Inflammatory macrophage (primary cell): ENCODE data around the gene NFIL3.
"Not testable (repeated sequence)": the region's sequence is repeated elsewhere in the genome, so short reads cannot be mapped to it uniquely, and the experiment has no call there.

Experiments used
- DNase-seq, 2 donors: peaks; one replicate each; pipeline ENCODE4 v3.0.0-alpha.2; 2020 to 2022
- total RNA-seq, 18 experiments: gene quantifications; one replicate each; lab custom pipeline; 2026; ENCODE audit warnings: mixed read lengths in 6 of 18, inconsistent platforms in 2 of 18; lab: John Stamatoyannopoulos, UW

The NFIL3 gene, protein sequence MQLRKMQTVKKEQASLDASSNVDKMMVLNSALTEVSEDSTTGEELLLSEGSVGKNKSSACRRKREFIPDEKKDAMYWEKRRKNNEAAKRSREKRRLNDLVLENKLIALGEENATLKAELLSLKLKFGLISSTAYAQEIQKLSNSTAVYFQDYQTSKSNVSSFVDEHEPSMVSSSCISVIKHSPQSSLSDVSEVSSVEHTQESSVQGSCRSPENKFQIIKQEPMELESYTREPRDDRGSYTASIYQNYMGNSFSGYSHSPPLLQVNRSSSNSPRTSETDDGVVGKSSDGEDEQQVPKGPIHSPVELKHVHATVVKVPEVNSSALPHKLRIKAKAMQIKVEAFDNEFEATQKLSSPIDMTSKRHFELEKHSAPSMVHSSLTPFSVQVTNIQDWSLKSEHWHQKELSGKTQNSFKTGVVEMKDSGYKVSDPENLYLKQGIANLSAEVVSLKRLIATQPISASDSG
- total RNA-seq, result 6.0 to 94.2 (median 16.0) reads per million in 18 experiments

DNA sequence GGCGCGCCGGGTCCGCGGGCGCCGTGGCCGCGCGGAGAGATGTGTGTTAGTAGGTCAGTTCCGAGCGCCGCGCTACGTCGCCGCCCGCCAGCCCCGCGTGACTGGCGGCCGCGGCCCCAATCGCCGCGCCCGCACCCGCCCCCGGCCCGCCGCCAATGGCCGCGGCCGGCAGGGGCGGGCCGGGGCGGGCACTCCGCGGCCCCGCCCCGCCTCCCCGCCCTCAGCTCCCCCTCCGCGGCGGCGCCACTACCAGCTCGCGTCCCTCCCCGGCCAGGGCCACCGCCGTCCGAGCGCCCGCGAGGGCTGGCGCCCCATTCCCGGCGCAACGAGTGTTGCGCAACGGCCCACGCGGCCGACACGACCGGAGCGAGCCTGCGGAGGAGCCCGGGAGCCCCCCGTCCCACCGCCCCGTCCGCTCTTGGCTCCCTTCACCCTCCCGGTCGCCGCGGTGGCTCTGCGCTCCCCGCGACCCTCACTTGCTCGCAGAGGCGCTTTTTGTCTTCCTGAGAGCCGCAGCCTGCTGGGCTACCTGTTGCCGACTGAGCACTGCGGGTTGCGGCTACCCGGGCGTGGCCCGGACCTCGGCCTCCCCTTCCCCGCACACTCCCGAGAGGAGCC, at the start of gene NFIL3:
Gene NFIL3 (minus strand): TSS at position 48 of the 618 bp plus-strand sequence. CDS start 13,098 bp downstream, outside the sequence.
- peak; percentile 80 to 93 for DNase-seq

DNA sequence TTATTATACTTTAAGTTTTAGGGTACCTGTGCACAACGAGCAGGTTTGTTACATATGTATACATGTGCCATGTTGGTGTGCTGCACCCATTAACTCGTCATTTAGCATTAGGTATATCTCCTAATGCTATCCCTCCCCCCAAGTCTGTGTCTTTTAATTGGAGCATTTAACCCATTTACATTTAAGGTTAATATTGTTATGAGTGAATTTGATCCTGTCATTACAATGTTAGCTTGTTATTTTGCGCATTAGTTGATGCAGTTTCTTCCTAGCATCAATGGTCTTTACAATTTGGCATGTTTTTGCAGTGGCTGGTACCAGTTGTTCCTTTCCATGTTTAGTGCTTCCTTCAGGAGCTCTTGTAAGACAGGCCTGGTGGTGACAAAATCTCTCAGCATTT, 47.9 kb upstream of the NFIL3 start:
- DNase-seq, result not testable (repeated sequence)

DNA sequence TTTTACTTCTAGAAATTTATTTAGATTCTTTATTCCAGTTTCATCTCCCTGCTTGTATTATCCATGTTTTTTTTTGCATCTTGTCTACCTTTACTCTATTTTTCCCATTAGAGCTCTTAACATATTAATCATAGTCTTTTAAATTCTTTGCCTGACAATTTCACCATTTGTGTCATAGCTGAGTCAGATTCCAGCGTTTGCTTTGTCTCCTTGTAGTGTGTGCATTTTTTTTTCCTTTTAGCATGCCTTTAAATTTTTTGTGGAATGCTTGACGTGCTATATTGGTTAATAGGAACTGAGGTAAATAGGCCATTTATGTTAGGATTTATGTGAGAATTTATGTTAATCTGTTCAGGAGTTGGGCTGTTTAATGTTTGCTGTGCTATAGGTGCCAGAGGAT, 41.8 kb upstream of the NFIL3 start:
- DNase-seq, result no peak

- DNase-seq, result no peak
Measured at GRCh38 chr9:91458906-91459305, 35.3 kb upstream of the NFIL3 start.

DNA sequence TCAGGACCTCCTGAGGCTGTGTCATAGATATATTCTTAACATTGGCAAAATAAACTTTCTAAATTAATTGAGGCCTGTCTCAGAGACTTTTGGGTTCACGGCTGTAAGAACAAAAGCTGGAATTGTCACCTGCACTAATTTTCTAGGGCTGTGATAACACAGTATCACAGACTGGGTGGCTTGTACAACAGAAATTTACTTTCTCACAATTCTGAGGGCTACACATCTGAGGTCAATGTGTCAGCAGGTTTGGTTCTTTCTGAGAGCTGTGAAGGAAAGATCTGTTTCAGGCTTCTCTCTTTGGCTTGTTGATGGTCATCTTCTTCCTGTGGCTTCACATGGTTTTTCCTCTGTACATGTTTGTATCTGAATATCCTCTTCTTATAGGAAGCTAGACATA, 29.2 kb upstream of the NFIL3 start:
- no peak for DNase-seq

- no peak for DNase-seq
Measured at GRCh38 chr9:91451431-91452270, 28.0 kb upstream of the NFIL3 start.

- no peak for DNase-seq
Measured at GRCh38 chr9:91445135-91445534, 21.5 kb upstream of the NFIL3 start.

GRCh38 chr9:91443994-91444392, 20.4 kb upstream of the NFIL3 start:
- DNase-seq, result no peak

- DNase-seq, result no peak
Measured at GRCh38 chr9:91443321-91443993, 19.8 kb upstream of the NFIL3 start.

DNA sequence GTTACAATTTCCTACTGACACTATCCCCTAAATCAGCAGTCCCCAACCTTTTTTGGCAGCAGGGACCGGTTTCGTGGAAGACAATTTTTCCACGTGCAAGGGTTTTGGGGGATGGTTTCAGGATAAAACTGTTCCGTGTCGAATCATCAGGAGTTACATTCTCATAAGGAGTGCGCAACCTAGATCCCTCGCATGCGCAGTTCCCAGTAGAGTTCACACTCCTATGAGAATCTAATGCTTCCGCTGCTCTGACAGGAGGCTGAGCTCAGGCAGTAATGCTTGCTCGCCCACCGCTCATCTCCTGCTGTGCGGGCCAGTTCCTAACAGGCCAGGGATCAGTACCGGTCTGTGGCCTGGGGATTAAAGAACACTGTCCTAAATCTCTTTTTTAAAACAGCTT, 13.2 kb upstream of the NFIL3 start:
- DNase-seq, result no peak

- DNase-seq, result peak; percentile 58 to 59
Measured at GRCh38 chr9:91433180-91433579, 9.5 kb upstream of the NFIL3 start.

- no peak for DNase-seq
Measured at GRCh38 chr9:91431485-91431884, 7.9 kb upstream of the NFIL3 start.

- no peak for DNase-seq
Measured at GRCh38 chr9:91429501-91429900, 5.9 kb upstream of the NFIL3 start.

- DNase-seq, result peak; percentile 92
Measured at GRCh38 chr9:91428927-91429351, 5.3 kb upstream of the NFIL3 start.

- DNase-seq, result peak; percentile 77 to 86
Measured at GRCh38 chr9:91428436-91428835, 4.8 kb upstream of the NFIL3 start.

DNA sequence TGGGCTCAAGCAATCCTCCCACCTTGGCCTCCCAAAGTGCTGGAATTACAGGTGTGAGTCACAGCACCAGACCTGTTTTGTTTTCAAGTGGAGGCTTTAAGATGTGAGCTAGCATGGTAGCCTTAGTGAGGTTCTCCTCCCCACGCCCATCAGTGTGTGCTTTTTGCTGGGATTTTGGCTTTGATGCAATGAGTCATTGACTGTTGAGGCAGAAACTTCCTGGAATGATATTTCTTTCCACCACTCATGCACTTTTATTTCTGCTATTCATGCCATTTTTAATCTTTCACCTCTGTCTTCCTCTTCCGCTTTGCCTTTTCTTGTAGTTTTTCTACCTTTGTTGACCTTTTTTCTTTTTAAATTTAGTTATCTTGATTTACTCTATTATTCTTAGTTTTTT, 4.2 kb upstream of the NFIL3 start:
- DNase-seq, result peak; percentile 42 to 50

DNA sequence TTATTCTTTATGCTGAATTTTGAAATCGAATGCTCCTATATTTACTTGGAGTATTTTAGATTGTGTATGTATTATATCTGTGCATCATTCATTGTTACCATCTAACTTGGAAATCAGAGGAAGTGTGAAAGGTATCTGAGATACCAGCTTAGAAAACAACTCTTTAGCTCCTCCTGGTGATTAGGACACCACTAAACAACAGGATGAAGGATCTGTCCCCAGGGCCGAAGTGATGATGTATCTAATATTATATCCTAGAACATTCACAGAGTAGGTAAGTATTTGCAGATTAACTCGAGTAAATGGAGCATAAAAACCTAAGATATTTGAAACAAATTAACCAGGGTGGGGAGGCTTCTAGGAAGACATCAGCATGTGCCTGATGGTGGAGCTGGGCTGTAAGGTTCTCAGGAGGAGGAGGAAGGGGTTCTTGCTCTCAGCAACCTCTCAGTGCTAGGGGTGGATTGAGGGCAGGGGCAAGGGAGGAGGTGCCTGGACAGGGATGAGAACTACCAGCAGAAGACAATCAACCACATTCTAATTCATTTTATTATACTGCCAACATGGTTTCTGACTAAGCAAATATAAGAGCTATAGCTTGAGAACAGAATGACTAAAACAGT, 2.6 kb upstream of the NFIL3 start:
- peak; percentile 54 to 67 for DNase-seq

GRCh38 chr9:91425271-91425670, 1.6 kb upstream of the NFIL3 start:
- DNase-seq, result no peak

DNA sequence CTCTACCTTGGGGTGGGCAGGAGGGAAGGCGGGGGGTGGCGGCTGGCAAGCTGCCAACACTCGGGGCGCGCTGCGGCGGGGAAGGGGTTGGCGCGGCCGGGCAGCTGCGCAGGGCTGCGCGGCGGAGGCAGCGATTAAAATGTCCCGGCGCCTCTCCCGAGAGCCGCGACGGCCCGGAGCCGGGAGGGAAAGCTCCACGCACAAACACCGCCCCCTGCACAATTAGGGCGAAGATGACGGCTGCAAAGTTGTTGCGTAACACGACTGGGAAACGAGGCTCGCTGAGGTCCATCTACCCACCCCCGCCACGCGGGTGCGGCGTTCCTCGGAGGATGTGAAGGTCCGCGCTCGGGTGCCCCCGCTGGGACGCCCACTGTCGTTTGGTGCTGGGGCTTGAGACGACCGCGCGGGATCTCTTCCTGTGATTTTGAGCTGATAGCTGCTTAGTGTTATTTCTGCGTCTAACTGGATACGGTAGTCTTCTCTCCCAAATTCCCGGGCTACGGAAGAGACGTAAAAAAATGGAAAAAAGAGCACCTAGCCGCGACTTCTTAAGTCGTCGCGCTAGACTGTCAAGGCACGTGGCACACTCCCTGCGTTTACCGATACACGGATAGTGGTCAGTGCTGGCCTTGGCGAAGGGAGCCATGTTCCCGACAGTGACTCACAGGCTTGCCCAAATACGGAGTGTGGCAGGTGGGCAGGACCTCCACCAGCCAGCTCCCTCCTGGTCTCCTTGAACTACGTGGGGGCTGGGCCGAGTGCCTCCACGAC, 958 bp upstream of the NFIL3 start:
- DNase-seq, result peak; percentile 81 to 86

- peak; percentile 72 to 84 for DNase-seq
Measured at GRCh38 chr9:91422758-91423711, 597 bp downstream of the NFIL3 start.
